Nephron progenitor cell (in vitro differentiated cells): ENCODE data around the gene SHISA6.

Experiments used
- DNase-seq: peaks from one replicate; pipeline ENCODE4 v3.0.0; 2021
- H3K27ac Mint-ChIP-seq: 2 replicates; pipeline ENCODE4 v1.8.0; 2021; ENCODE audit warnings: mild to moderate bottlenecking, moderate library complexity, mixed read lengths
- H3K27me3 Mint-ChIP-seq: 2 replicates; pipeline ENCODE4 v1.8.0; 2021; ENCODE audit warnings: mild to moderate bottlenecking, low read depth, mixed read lengths; ENCODE audit not compliant: poor library complexity
- H3K36me3 Mint-ChIP-seq: 2 replicates; pipeline ENCODE4 v1.8.0; 2021; ENCODE audit warnings: low read depth, mixed read lengths
- H3K4me1 Mint-ChIP-seq: 2 replicates; pipeline ENCODE4 v1.8.0; 2021; ENCODE audit warnings: mixed read lengths
- H3K4me3 Mint-ChIP-seq: 2 replicates; pipeline ENCODE4 v1.8.0; 2021; ENCODE audit warnings: mild to moderate bottlenecking, moderate library complexity, mixed read lengths
- H3K9me3 Mint-ChIP-seq: 2 replicates; pipeline ENCODE4 v1.8.0; 2021; ENCODE audit warnings: mild to moderate bottlenecking, moderate library complexity, mixed read lengths
- CTCF ChIP-seq: fragments of 200-600 bp; sonication (generic); IDR thresholded peaks from 2 replicates; pipeline ENCODE4 v1.5.0; 2021; ENCODE audit warnings: antibody characterized with exemption

SHISA6 gene

GRCh38 chr17:11467639-11468038 is 226.6 kb downstream of the SHISA6 start:
- Mint-ChIP-seq H3K9me3 (peaks cover 2% of the 10 kb centered on the region), H3K36me3 (peaks cover under 1% of the 10 kb centered on the region), H3K27me3 (peaks cover 5% of the 10 kb centered on the region), H3K4me3 (no peak overlapping the region), H3K4me1 (no peaks in the 10 kb centered on the region), H3K27ac (no peak overlapping the region)
- no peak for TF ChIP-seq CTCF
- DNase-seq: no peak

- Mint-ChIP-seq H3K27me3 (peaks cover 3% of the 10 kb centered on the region), H3K4me3 (no peak overlapping the region), H3K36me3 (no peaks in the 10 kb centered on the region), H3K9me3 (no peaks in the 10 kb centered on the region), H3K27ac (no peak overlapping the region), H3K4me1 (peaks cover 37% of the 10 kb centered on the region)
- DNase-seq: no peak
- TF ChIP-seq CTCF: no peak
These were observed 244.5 kb downstream of the SHISA6 start for GRCh38 chr17:11485336-11486100.

GRCh38 chr17:11486101-11486867 is 245.3 kb downstream of the SHISA6 start:
- Mint-ChIP-seq H3K9me3 (no peaks in the 10 kb centered on the region), H3K4me1 (peaks cover 42% of the 10 kb centered on the region), H3K36me3 (no peaks in the 10 kb centered on the region), H3K4me3 (no peak overlapping the region), H3K27me3 (peaks cover 3% of the 10 kb centered on the region), H3K27ac (no peak overlapping the region)
- no peak for DNase-seq
- TF ChIP-seq CTCF: no peak

GRCh38 chr17:11486868-11487310 is 245.9 kb downstream of the SHISA6 start:
- H3K4me1 Mint-ChIP-seq: peaks cover 42% of the 10 kb centered on the region
- H3K36me3 Mint-ChIP-seq: no peaks in the 10 kb centered on the region
- DNase-seq: no peak
- no peak for TF ChIP-seq CTCF
- peaks cover 3% of the 10 kb centered on the region for H3K27me3 Mint-ChIP-seq
- no peaks in the 10 kb centered on the region for H3K9me3 Mint-ChIP-seq
- H3K27ac Mint-ChIP-seq: no peak overlapping the region
- H3K4me3 Mint-ChIP-seq: no peak overlapping the region

GRCh38 chr17:11487469-11487868 is 246.5 kb downstream of the SHISA6 start:
- no peak for DNase-seq
- TF ChIP-seq CTCF: no peak
- H3K9me3 Mint-ChIP-seq: no peaks in the 10 kb centered on the region
- H3K27me3 Mint-ChIP-seq: peaks cover 3% of the 10 kb centered on the region
- H3K36me3 Mint-ChIP-seq: no peaks in the 10 kb centered on the region
- H3K4me1 Mint-ChIP-seq: peaks cover 42% of the 10 kb centered on the region
- H3K27ac Mint-ChIP-seq: no peak overlapping the region
- H3K4me3 Mint-ChIP-seq: no peak overlapping the region
